Measurements from ENCODE around the gene CYP4B1. TPM values are rescaled to one million over a fixed set of nuclear protein-coding genes. Genes with fewer than 3 reads are reported as not detected.

Gene CYP4B1
- total and polyA plus RNA-seq, 10 of the 15 experiments (the other 5 are each of a cell fraction or from before 2014, with no cell fraction given): 0.38 TPM; not detected in 9

DNA sequence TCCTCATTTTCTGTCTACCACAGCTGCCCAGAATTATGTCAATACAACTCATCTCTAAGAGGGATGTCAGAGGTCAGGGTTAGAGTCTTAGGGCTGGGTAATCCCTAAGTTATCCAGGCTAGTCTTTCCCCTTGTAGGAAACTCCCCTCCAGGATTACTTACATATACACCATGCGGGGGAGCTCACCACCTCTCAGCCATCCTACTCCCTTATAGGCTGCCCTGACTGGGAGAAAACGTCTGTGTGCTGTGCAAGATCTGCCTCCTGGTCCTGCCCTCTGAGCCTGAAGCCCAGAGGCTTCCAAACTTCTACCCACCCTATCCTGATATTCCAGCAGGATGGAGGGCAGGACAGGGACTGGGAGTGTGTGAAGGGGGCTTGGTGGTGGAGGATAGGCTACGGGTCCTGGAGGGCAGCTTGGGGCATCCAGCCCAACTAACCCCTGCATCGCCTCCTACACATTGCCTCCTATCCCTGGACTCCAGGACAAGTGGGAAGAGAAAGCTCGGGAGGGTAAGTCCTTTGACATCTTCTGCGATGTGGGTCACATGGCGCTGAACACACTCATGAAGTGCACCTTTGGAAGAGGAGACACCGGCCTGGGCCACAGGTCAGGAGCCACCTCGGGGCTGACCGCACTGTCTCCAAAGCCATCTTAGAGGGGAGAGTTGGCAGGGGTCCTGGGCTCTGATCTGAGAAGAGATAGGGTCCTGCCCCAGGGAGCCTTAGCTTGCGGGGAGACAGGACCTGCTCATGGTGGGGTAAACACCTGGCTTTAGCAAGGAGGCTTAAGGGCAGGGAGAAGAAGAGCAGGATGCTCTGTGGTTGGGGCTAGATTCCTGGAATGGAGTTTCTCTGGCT is 14.4 kb downstream of the CYP4B1 start:
- Histone ChIP-seq H3K9me3 (replicated peaks; ENCODE audit: control insufficient read depth, insufficient read depth, low read length) (no peaks in the 10 kb centered on the region), H3K27me3 (replicated peaks in 1 of 2; ENCODE audit: control insufficient read depth in 2 of 2, insufficient read depth in 2 of 2, low read length in 1 of 2) (no peaks in the 10 kb centered on the region; a peak in 1 of 4 replicates), H3K9ac (ENCODE audit: control insufficient read depth, insufficient read depth, low read length) (no peak overlapping the region), H2AFZ (ENCODE audit: control insufficient read depth, low read depth, low read length) (no peak overlapping the region), H4K20me1 (ENCODE audit: control insufficient read depth, insufficient read depth) (no peaks in the 10 kb centered on the region), H3K79me2 (ENCODE audit: control insufficient read depth, insufficient read depth, low read length) (no peaks in the 10 kb centered on the region), H3K4me2 (ENCODE audit: control insufficient read depth, insufficient read depth) (no peak overlapping the region), H3K36me3 (ENCODE audit: control insufficient read depth in 2 of 2, insufficient read depth in 2 of 2, low read length in 1 of 2) (no peaks in the 10 kb centered on the region), H3K27ac (ENCODE audit: control insufficient read depth, insufficient read depth) (no peak overlapping the region), H3K4me3 (no peak overlapping the region), H3K4me1 (ENCODE audit: control insufficient read depth, insufficient read depth, low read length) (no peaks in the 10 kb centered on the region)
- CTCF ChIA-PET: no interaction called here
- in situ Hi-C loops (cut with MboI): no loop called here
- no peak for FAIRE-seq
- WGBS (ENCODE audit: insufficient coverage, insufficient replicate concordance, low lambda C conversion rate, missing lambda C conversion rate): 46% methylated on average over 11 of the region's 11 CpGs
- SMC1A ChIA-PET (ENCODE audit: uncharacterized antibody, unreplicated experiment): no interaction called here
- ATAC-seq: no peak
- intact Hi-C loops (cut with micrococcal nuclease; ENCODE audit: unreplicated experiment): no loop called here
- BruUV-seq (replicated peaks): no TSS peak
- DNase-seq (ENCODE audit: low read depth, low spot score): no peak
- POLR2A ChIA-PET: no interaction called here
- RAD21 ChIA-PET (ENCODE audit: unreplicated experiment): no interaction called here
- TF ChIP-seq, protein P1, sequence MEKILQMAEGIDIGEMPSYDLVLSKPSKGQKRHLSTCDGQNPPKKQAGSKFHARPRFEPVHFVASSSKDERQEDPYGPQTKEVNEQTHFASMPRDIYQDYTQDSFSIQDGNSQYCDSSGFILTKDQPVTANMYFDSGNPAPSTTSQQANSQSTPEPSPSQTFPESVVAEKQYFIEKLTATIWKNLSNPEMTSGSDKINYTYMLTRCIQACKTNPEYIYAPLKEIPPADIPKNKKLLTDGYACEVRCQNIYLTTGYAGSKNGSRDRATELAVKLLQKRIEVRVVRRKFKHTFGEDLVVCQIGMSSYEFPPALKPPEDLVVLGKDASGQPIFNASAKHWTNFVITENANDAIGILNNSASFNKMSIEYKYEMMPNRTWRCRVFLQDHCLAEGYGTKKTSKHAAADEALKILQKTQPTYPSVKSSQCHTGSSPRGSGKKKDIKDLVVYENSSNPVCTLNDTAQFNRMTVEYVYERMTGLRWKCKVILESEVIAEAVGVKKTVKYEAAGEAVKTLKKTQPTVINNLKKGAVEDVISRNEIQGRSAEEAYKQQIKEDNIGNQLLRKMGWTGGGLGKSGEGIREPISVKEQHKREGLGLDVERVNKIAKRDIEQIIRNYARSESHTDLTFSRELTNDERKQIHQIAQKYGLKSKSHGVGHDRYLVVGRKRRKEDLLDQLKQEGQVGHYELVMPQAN (conservative IDR thresholded peaks at IDR 0.05): no peak
- TF ChIP-seq, protein P2, sequence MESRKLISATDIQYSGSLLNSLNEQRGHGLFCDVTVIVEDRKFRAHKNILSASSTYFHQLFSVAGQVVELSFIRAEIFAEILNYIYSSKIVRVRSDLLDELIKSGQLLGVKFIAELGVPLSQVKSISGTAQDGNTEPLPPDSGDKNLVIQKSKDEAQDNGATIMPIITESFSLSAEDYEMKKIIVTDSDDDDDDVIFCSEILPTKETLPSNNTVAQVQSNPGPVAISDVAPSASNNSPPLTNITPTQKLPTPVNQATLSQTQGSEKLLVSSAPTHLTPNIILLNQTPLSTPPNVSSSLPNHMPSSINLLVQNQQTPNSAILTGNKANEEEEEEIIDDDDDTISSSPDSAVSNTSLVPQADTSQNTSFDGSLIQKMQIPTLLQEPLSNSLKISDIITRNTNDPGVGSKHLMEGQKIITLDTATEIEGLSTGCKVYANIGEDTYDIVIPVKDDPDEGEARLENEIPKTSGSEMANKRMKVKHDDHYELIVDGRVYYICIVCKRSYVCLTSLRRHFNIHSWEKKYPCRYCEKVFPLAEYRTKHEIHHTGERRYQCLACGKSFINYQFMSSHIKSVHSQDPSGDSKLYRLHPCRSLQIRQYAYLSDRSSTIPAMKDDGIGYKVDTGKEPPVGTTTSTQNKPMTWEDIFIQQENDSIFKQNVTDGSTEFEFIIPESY (IDR thresholded peaks at IDR 0.05): no peak
- no peak for TF ChIP-seq CHD4 (IDR thresholded peaks at IDR 0.05)
- TF ChIP-seq SMAD1 (IDR thresholded peaks at IDR 0.05; ENCODE audit: low read depth, partially characterized antibody): no peak
- TF ChIP-seq RAD51 (IDR thresholded peaks at IDR 0.05): no peak
- TF ChIP-seq RUNX3 (IDR thresholded peaks at IDR 0.05; ENCODE audit: low read length): no peak
- no peak for TF ChIP-seq CHD1 (IDR thresholded peaks at IDR 0.05; ENCODE audit: low read depth, low read length)
- no peak for TF ChIP-seq TARDBP (IDR thresholded peaks at IDR 0.05; ENCODE audit: borderline replicate concordance)
- TF ChIP-seq POLR2AphosphoS2 (IDR thresholded peaks at IDR 0.05; ENCODE audit: low read depth, low read length): no peak
- TF ChIP-seq, protein P3, sequence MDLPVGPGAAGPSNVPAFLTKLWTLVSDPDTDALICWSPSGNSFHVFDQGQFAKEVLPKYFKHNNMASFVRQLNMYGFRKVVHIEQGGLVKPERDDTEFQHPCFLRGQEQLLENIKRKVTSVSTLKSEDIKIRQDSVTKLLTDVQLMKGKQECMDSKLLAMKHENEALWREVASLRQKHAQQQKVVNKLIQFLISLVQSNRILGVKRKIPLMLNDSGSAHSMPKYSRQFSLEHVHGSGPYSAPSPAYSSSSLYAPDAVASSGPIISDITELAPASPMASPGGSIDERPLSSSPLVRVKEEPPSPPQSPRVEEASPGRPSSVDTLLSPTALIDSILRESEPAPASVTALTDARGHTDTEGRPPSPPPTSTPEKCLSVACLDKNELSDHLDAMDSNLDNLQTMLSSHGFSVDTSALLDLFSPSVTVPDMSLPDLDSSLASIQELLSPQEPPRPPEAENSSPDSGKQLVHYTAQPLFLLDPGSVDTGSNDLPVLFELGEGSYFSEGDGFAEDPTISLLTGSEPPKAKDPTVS (IDR thresholded peaks at IDR 0.05; ENCODE audit: low read depth, low read length): no peak
- TF ChIP-seq, protein P4, sequence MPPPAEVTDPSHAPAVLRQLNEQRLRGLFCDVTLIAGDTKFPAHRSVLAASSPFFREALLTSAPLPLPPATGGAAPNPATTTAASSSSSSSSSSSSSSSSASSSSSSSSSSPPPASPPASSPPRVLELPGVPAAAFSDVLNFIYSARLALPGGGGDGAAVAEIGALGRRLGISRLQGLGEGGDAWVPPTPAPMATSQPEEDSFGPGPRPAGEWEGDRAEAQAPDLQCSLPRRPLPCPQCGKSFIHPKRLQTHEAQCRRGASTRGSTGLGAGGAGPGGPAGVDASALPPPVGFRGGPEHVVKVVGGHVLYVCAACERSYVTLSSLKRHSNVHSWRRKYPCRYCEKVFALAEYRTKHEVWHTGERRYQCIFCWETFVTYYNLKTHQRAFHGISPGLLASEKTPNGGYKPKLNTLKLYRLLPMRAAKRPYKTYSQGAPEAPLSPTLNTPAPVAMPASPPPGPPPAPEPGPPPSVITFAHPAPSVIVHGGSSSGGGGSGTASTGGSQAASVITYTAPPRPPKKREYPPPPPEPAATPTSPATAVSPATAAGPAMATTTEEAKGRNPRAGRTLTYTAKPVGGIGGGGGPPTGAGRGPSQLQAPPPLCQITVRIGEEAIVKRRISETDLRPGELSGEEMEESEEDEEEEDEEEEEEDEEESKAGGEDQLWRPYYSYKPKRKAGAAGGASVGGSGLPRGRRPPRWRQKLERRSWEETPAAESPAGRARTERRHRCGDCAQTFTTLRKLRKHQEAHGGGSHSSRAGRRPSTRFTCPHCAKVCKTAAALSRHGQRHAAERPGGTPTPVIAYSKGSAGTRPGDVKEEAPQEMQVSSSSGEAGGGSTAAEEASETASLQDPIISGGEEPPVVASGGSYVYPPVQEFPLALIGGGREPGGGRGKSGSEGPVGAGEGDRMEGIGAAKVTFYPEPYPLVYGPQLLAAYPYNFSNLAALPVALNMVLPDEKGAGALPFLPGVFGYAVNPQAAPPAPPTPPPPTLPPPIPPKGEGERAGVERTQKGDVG (CRISPR knock-in tag; IDR thresholded peaks at IDR 0.05): no peak
- TF ChIP-seq, protein P5, sequence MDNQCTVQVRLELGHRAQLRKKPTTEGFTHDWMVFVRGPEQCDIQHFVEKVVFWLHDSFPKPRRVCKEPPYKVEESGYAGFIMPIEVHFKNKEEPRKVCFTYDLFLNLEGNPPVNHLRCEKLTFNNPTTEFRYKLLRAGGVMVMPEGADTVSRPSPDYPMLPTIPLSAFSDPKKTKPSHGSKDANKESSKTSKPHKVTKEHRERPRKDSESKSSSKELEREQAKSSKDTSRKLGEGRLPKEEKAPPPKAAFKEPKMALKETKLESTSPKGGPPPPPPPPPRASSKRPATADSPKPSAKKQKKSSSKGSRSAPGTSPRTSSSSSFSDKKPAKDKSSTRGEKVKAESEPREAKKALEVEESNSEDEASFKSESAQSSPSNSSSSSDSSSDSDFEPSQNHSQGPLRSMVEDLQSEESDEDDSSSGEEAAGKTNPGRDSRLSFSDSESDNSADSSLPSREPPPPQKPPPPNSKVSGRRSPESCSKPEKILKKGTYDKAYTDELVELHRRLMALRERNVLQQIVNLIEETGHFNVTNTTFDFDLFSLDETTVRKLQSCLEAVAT (IDR thresholded peaks at IDR 0.05): no peak
- TF ChIP-seq MYB (IDR thresholded peaks at IDR 0.05; ENCODE audit: borderline replicate concordance, low read depth, low read length): no peak
- TF ChIP-seq ZBED1 (IDR thresholded peaks at IDR 0.05; ENCODE audit: borderline replicate concordance): no peak

Measured in GM12878 (cell line).